HG02973 (cell line): ENCODE data around the gene CADM2.

Experiments used
- ATAC-seq: cut with Tn5 transposase; IDR thresholded peaks from one replicate; pipeline ENCODE4 v1.9.1; 2021; ENCODE audit warnings: moderate library complexity; ENCODE audit not compliant: unreplicated experiment

Gene CADM2

DNA sequence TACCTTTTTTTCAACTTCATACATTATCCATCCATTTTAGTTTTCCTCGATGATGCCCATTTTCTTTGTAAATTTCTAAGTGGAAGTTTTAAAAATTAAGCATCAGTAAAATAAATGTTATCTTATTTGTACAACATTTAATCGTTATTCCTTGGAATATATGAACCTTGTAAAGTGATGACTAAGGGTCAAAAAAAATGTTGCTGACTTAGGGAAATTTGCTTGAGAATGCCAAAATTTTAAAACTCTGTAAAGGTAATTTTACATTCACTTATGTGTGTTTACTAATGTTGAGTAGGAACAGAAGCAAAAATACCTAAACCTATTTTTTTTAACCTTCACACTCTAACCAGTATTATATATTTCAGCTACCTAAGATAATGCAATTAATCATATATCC, 1115.0 kb downstream of the CADM2 start:
- ATAC-seq = no peak

DNA sequence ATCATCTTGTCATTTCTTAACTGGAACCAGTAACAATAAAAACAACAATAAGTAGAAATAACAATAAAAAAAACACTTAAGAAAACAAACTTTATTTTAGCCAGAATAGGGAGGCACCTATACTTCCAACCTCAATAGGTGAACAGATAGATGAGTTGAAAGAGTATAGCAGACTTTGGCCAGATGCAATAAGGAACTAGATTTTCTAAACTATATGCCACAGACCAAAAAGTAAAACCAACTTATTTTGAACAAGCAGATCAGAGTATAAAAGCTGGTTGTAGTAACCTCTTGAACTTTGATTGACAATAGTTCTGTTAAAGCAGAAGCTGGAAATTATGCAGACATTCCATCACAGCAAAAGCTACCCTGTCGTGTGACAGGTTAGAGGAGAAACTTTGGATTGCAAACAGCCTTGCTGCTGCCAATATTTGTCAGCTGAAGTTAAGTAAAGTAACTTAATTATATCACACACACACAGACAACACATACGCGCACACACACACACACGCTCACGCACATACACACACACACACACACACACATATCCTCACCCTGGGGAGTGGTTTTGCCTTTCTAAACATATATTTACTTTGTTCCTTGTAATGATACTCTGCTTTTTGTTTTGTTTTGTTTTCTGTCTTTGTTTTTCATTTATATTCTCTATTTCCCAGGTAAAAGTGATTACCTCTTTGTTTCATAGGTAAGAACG, 1128.5 kb downstream of the CADM2 start:
- no peak for ATAC-seq

DNA sequence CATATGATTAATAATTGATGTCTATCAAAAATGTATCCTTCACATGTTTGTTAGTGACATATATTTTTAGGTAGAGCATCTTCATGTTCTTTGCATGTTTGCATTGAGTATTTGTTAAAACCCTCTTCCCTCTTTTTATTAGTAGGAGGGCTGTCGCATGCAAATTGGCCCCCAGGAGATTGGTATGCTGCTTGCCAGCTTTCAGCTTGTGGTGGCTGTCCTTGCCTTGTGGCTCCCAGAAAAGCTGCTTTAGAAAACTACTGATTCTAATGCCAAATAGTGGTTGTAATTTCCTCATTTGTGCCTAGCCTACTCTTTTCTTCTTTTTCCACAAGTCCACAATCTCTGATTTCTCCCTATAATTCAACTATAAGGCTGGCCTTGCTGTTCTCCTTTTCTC, 1145.4 kb downstream of the CADM2 start:
- no peak for ATAC-seq

DNA sequence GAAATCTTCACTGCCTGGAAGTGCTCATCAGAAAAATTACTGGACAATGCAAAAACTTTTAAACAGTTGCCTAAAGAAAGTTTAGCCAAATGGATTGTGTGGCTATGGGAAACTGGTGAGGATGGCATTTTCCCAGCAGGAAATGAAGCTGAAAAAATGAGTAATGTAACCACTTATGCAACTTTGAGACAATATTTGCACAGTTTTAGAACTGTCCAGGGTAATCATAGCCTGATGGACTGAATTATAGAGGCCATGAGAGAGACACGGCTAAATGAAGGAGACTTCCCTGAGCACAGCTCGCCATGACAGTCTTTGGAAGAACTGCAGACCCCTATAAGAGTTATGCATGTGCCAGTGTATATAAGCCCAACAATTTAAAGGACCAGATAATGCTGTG, 1150.6 kb downstream of the CADM2 start:
- no peak for ATAC-seq
